Karpas-422 (cell line): ENCODE measurements around the gene EIF4E1B. TPM values are rescaled to one million over a fixed set of nuclear protein-coding genes. Genes with fewer than 3 reads are reported as not detected.

Source experiments
- DNase-seq: peaks from one replicate; pipeline ENCODE4 v3.0.0-alpha.2; 2015
- H2AFZ ChIP-seq: fragments of 200-600 bp; sonication (generic); 2 replicates; pipeline ENCODE4 v1.6.1; 2014; ENCODE audit warnings: antibody characterized with exemption, low read length, mixed read lengths
- H3K27ac ChIP-seq: fragments of 200-600 bp; sonication (generic); 2 replicates; pipeline ENCODE4 v1.5.1; 2014; ENCODE audit warnings: mild to moderate bottlenecking, low read length, moderate library complexity
- H3K27me3 ChIP-seq: fragments of 200-600 bp; sonication (generic); 2 replicates; pipeline ENCODE4 v1.6.1; 2014; ENCODE audit warnings: low read length, mixed read lengths
- H3K36me3 ChIP-seq: fragments of 200-600 bp; sonication (generic); 2 replicates; pipeline ENCODE4 v1.6.1; 2014; ENCODE audit warnings: low read length, mixed read lengths; ENCODE audit not compliant: insufficient read depth
- H3K4me1 ChIP-seq: fragments of 200-600 bp; sonication (generic); 2 replicates; pipeline ENCODE4 v1.6.1; 2014; ENCODE audit warnings: mild to moderate bottlenecking, low read length, mixed read lengths
- H3K4me2 ChIP-seq: fragments of 200-600 bp; sonication (generic); 2 replicates; pipeline ENCODE4 v1.6.1; 2014; ENCODE audit warnings: low read length, low read depth, mild to moderate bottlenecking; ENCODE audit not compliant: poor library complexity, severe bottlenecking
- H3K4me3 ChIP-seq: fragments of 200-600 bp; sonication (generic); 2 replicates; pipeline ENCODE4 v1.5.1; 2014; ENCODE audit warnings: mild to moderate bottlenecking, antibody characterized with exemption, low read length, mixed read lengths
- H3K79me2 ChIP-seq: fragments of 200-600 bp; sonication (generic); 2 replicates; pipeline ENCODE4 v1.6.1; 2014; ENCODE audit warnings: mild to moderate bottlenecking, low read length, mixed read lengths
- H3K9ac ChIP-seq: fragments of 200-600 bp; sonication (generic); 2 replicates; pipeline ENCODE4 v1.6.0; 2014; ENCODE audit warnings: low read length
- H3K9me2 ChIP-seq: fragments of 200-600 bp; sonication (generic), shearing (Covaris generic); replicated peaks from 2 replicates; pipeline ENCODE4 v1.6.0; 2014; ENCODE audit warnings: mild to moderate bottlenecking, low read length, moderate library complexity; ENCODE audit not compliant: insufficient read depth
- H3K9me3 ChIP-seq: fragments of 300-700, 200-600 bp; sonication (generic); 2 replicates; pipeline ENCODE4 v1.6.1; 2014; ENCODE audit warnings: low read length, mixed read lengths
- H4K20me1 ChIP-seq: fragments of 200-600 bp; sonication (generic); 2 replicates; pipeline ENCODE4 v1.6.1; 2014; ENCODE audit warnings: mild to moderate bottlenecking, antibody characterized with exemption, low read length, low read depth; ENCODE audit not compliant: insufficient read depth
- total RNA-seq: library from RNA; depleted of rRNA; stranded (reverse); fragments of >200 nt; shearing (Covaris generic); gene quantifications from 2 replicates; pipeline ENCODE4 v1.2.3, GENCODE V29; 2014; ENCODE audit warnings: low replicate concordance

Gene EIF4E1B
- total RNA-seq, 1 experiment from 2014 or later, result not detected

- Histone ChIP-seq H2AFZ (no peak overlapping the region), H3K36me3 (no peaks in the 10 kb centered on the region), H3K9me2 (no peaks in the 10 kb centered on the region), H4K20me1 (peaks cover 6% of the 10 kb centered on the region; the same call in 1 of the 2 replicates), H3K4me2 (no peak overlapping the region), H3K79me2 (no peaks in the 10 kb centered on the region), H3K9ac (no peak overlapping the region), H3K27me3 (peaks cover 2% of the 10 kb centered on the region; the same call in 1 of the 2 replicates), H3K4me3 (no peak overlapping the region), H3K27ac (no peak overlapping the region), H3K4me1 (peaks cover 20% of the 10 kb centered on the region), H3K9me3 (no peaks in the 10 kb centered on the region)
- DNase-seq, result no peak
Measured at GRCh38 chr5:176625966-176626875, 4.3 kb upstream of the EIF4E1B start.

- Histone ChIP-seq H3K9me3 (no peaks in the 10 kb centered on the region), H3K4me2 (no peak overlapping the region), H4K20me1 (peaks cover 7% of the 10 kb centered on the region; the same call in 1 of the 2 replicates), H3K27ac (no peak overlapping the region), H2AFZ (no peak overlapping the region), H3K4me3 (no peak overlapping the region), H3K9ac (no peak overlapping the region), H3K9me2 (no peaks in the 10 kb centered on the region), H3K27me3 (peaks cover 2% of the 10 kb centered on the region; the same call in 1 of the 2 replicates), H3K79me2 (no peaks in the 10 kb centered on the region), H3K36me3 (no peaks in the 10 kb centered on the region), H3K4me1 (peaks cover 20% of the 10 kb centered on the region)
- no peak for DNase-seq
Measured at GRCh38 chr5:176626876-176627236, 3.6 kb upstream of the EIF4E1B start.

GRCh38 chr5:176627582-176627981 lies 2.9 kb upstream of the EIF4E1B start:
- no peak overlapping the region for H2AFZ ChIP-seq
- no peaks in the 10 kb centered on the region for H3K9me3 ChIP-seq
- H3K27ac ChIP-seq, result no peak overlapping the region
- H3K9me2 ChIP-seq, result no peaks in the 10 kb centered on the region
- no peak overlapping the region for H3K4me2 ChIP-seq
- no peaks in the 10 kb centered on the region for H3K79me2 ChIP-seq
- H3K4me1 ChIP-seq, result peaks cover 20% of the 10 kb centered on the region
- no peak overlapping the region for H3K9ac ChIP-seq
- peaks cover 2% of the 10 kb centered on the region; the same call in 1 of the 2 replicates for H3K27me3 ChIP-seq
- no peak overlapping the region for H3K4me3 ChIP-seq
- no peaks in the 10 kb centered on the region for H3K36me3 ChIP-seq
- DNase-seq, result no peak
- H4K20me1 ChIP-seq, result peaks cover 7% of the 10 kb centered on the region; the same call in 1 of the 2 replicates

- H4K20me1 ChIP-seq, result peaks cover 7% of the 10 kb centered on the region; the same call in 1 of the 2 replicates
- peaks cover 28% of the 10 kb centered on the region for H3K4me1 ChIP-seq
- H3K27me3 ChIP-seq, result peaks cover 2% of the 10 kb centered on the region; the same call in 1 of the 2 replicates
Measured at GRCh38 chr5:176628406-176629228, 1.9 kb upstream of the EIF4E1B start.

GRCh38 chr5:176629317-176629852 lies 1.1 kb upstream of the EIF4E1B start:
- H3K9ac ChIP-seq, result no peak overlapping the region
- H3K27ac ChIP-seq, result no peak overlapping the region
- no peak for DNase-seq
- no peak overlapping the region for H3K4me3 ChIP-seq
- no peaks in the 10 kb centered on the region for H3K9me2 ChIP-seq
- H3K4me1 ChIP-seq, result peaks cover 35% of the 10 kb centered on the region
- H3K79me2 ChIP-seq, result no peaks in the 10 kb centered on the region
- H3K9me3 ChIP-seq, result no peaks in the 10 kb centered on the region
- peaks cover 2% of the 10 kb centered on the region; the same call in 1 of the 2 replicates for H3K27me3 ChIP-seq
- H3K4me2 ChIP-seq, result no peak overlapping the region
- no peak overlapping the region for H2AFZ ChIP-seq
- H4K20me1 ChIP-seq, result peaks cover 7% of the 10 kb centered on the region; the same call in 1 of the 2 replicates
- no peaks in the 10 kb centered on the region for H3K36me3 ChIP-seq

More at GRCh38 chr5:176628406-176629228, 1.9 kb upstream of the EIF4E1B start:
- Histone ChIP-seq H3K9ac (no peak overlapping the region), H3K79me2 (no peaks in the 10 kb centered on the region), H3K4me2 (no peak overlapping the region), H3K4me3 (no peak overlapping the region), H3K27ac (no peak overlapping the region), H3K9me2 (no peaks in the 10 kb centered on the region), H2AFZ (no peak overlapping the region), H3K36me3 (no peaks in the 10 kb centered on the region), H3K9me3 (no peaks in the 10 kb centered on the region)
- no peak for DNase-seq

- peaks cover 2% of the 10 kb centered on the region; the same call in 1 of the 2 replicates for H3K27me3 ChIP-seq
- peaks cover 7% of the 10 kb centered on the region; the same call in 1 of the 2 replicates for H4K20me1 ChIP-seq
- no peaks in the 10 kb centered on the region for H3K36me3 ChIP-seq
- H3K4me3 ChIP-seq, result peak overlapping the region; percentile 64
- no peak overlapping the region; the same call in 1 of the 2 replicates for H2AFZ ChIP-seq
- H3K4me2 ChIP-seq, result peak overlapping the region; percentile 81
- no peak for DNase-seq
- H3K4me1 ChIP-seq, result peaks cover 28% of the 10 kb centered on the region
- H3K9me3 ChIP-seq, result no peaks in the 10 kb centered on the region
- H3K27ac ChIP-seq, result no peak overlapping the region
- H3K9ac ChIP-seq, result peak overlapping the region; percentile 28
- H3K9me2 ChIP-seq, result no peaks in the 10 kb centered on the region
- no peaks in the 10 kb centered on the region for H3K79me2 ChIP-seq
Measured at GRCh38 chr5:176630681-176631222, 277 bp downstream of the EIF4E1B start.

- peaks cover 7% of the 10 kb centered on the region; the same call in 1 of the 2 replicates for H4K20me1 ChIP-seq
- no peaks in the 10 kb centered on the region for H3K79me2 ChIP-seq
- no peaks in the 10 kb centered on the region for H3K9me3 ChIP-seq
- H3K9me2 ChIP-seq, result no peaks in the 10 kb centered on the region
- peaks cover 2% of the 10 kb centered on the region; the same call in 1 of the 2 replicates for H3K27me3 ChIP-seq
- peaks cover 28% of the 10 kb centered on the region for H3K4me1 ChIP-seq
- H3K27ac ChIP-seq, result no peak overlapping the region
- no peak for DNase-seq
- H3K9ac ChIP-seq, result no peak overlapping the region
- H3K4me3 ChIP-seq, result no peak overlapping the region
- H3K4me2 ChIP-seq, result no peak overlapping the region
- no peaks in the 10 kb centered on the region for H3K36me3 ChIP-seq
- no peak overlapping the region for H2AFZ ChIP-seq
Measured at GRCh38 chr5:176631383-176632200, 1.1 kb downstream of the EIF4E1B start.
